Measurements from ENCODE around the gene DYRK1A. TPM values are rescaled to one million over a fixed set of nuclear protein-coding genes. Genes with fewer than 3 reads are reported as not detected.
A peak's percentile ranks its signal among the peaks of the same experiment; 100 is the strongest.

The DYRK1A gene
- total RNA-seq, 3 donors from 2014 or later = 53.8 to 60.1 (median 56.1) TPM

GRCh38 chr21:37451446-37451845, 84.9 kb downstream of the DYRK1A start:
- Mint-ChIP-seq H3K27me3 (ENCODE audit: low read depth) (no peaks in the 10 kb centered on the region), H3K4me3 (no peak overlapping the region), H3K36me3 (ENCODE audit: insufficient read depth) (peaks cover 24% of the 10 kb centered on the region), H3K9me3 (no peaks in the 10 kb centered on the region), H3K4me1 (ENCODE audit: low read depth) (peaks cover 87% of the 10 kb centered on the region)
- no peak for ATAC-seq
- DNase-seq = peak; percentile 38

GRCh38 chr21:37452227-37452626, 85.7 kb downstream of the DYRK1A start:
- Mint-ChIP-seq H3K36me3 (ENCODE audit: insufficient read depth) (peaks cover 24% of the 10 kb centered on the region), H3K4me3 (no peak overlapping the region), H3K9me3 (no peaks in the 10 kb centered on the region), H3K4me1 (ENCODE audit: low read depth) (peaks cover 87% of the 10 kb centered on the region), H3K27me3 (ENCODE audit: low read depth) (no peaks in the 10 kb centered on the region)
- DNase-seq (no peak), ATAC-seq (no peak)

- Mint-ChIP-seq H3K27me3 (ENCODE audit: low read depth) (no peaks in the 10 kb centered on the region), H3K9me3 (no peaks in the 10 kb centered on the region), H3K4me1 (ENCODE audit: low read depth) (peaks cover 86% of the 10 kb centered on the region), H3K36me3 (ENCODE audit: insufficient read depth) (peaks cover 24% of the 10 kb centered on the region), H3K4me3 (no peak overlapping the region)
- DNase-seq (no peak), ATAC-seq (no peak)
Observed at GRCh38 chr21:37453350-37453749, 86.8 kb downstream of the DYRK1A start.

GRCh38 chr21:37454869-37455503, 88.4 kb downstream of the DYRK1A start:
- H3K4me3 Mint-ChIP-seq = no peak overlapping the region
- H3K27me3 Mint-ChIP-seq (ENCODE audit: low read depth) = no peaks in the 10 kb centered on the region
- DNase-seq = no peak
- ATAC-seq = no peak
- peaks cover 88% of the 10 kb centered on the region for H3K4me1 Mint-ChIP-seq (ENCODE audit: low read depth)
- peaks cover 16% of the 10 kb centered on the region for H3K36me3 Mint-ChIP-seq (ENCODE audit: insufficient read depth)
- no peaks in the 10 kb centered on the region for H3K9me3 Mint-ChIP-seq

- no peak for ATAC-seq
- Mint-ChIP-seq H3K27me3 (ENCODE audit: low read depth) (no peaks in the 10 kb centered on the region), H3K4me3 (no peak overlapping the region), H3K36me3 (ENCODE audit: insufficient read depth) (peaks cover 12% of the 10 kb centered on the region), H3K9me3 (no peaks in the 10 kb centered on the region), H3K4me1 (ENCODE audit: low read depth) (peaks cover 88% of the 10 kb centered on the region)
- no peak for DNase-seq
Observed at GRCh38 chr21:37455504-37455911, 88.9 kb downstream of the DYRK1A start.

- H3K4me1 Mint-ChIP-seq (ENCODE audit: low read depth) = peaks cover 88% of the 10 kb centered on the region
- peaks cover 9% of the 10 kb centered on the region for H3K36me3 Mint-ChIP-seq (ENCODE audit: insufficient read depth)
- H3K9me3 Mint-ChIP-seq = no peaks in the 10 kb centered on the region
- DNase-seq = no peak
- H3K27me3 Mint-ChIP-seq (ENCODE audit: low read depth) = no peaks in the 10 kb centered on the region
- H3K4me3 Mint-ChIP-seq = peak overlapping the region; percentile 9
- no peak for ATAC-seq
Observed at GRCh38 chr21:37458669-37459276, 92.2 kb downstream of the DYRK1A start.

GRCh38 chr21:37459575-37459974, 93.0 kb downstream of the DYRK1A start:
- no peak overlapping the region for H3K4me3 Mint-ChIP-seq
- peaks cover 87% of the 10 kb centered on the region for H3K4me1 Mint-ChIP-seq (ENCODE audit: low read depth)
- H3K9me3 Mint-ChIP-seq = no peaks in the 10 kb centered on the region
- no peaks in the 10 kb centered on the region for H3K27me3 Mint-ChIP-seq (ENCODE audit: low read depth)
- ATAC-seq (no peak), DNase-seq (no peak)
- H3K36me3 Mint-ChIP-seq (ENCODE audit: insufficient read depth) = peaks cover 9% of the 10 kb centered on the region

GRCh38 chr21:37460196-37460595, 93.6 kb downstream of the DYRK1A start:
- DNase-seq = no peak
- H3K4me3 Mint-ChIP-seq = no peak overlapping the region
- no peaks in the 10 kb centered on the region for H3K9me3 Mint-ChIP-seq
- no peak for ATAC-seq
- H3K4me1 Mint-ChIP-seq (ENCODE audit: low read depth) = peaks cover 86% of the 10 kb centered on the region
- peaks cover 5% of the 10 kb centered on the region for H3K36me3 Mint-ChIP-seq (ENCODE audit: insufficient read depth)
- no peaks in the 10 kb centered on the region for H3K27me3 Mint-ChIP-seq (ENCODE audit: low read depth)

- peaks cover 81% of the 10 kb centered on the region for H3K4me1 Mint-ChIP-seq (ENCODE audit: low read depth)
- no peak for DNase-seq
Observed at GRCh38 chr21:37461479-37461878, 94.9 kb downstream of the DYRK1A start.

GRCh38 chr21:37462087-37462861, 95.7 kb downstream of the DYRK1A start:
- Mint-ChIP-seq H3K9me3 (no peaks in the 10 kb centered on the region), H3K4me3 (peak overlapping the region; percentile 3), H3K36me3 (ENCODE audit: insufficient read depth) (peaks cover 8% of the 10 kb centered on the region), H3K27me3 (ENCODE audit: low read depth) (no peaks in the 10 kb centered on the region), H3K4me1 (ENCODE audit: low read depth) (peaks cover 77% of the 10 kb centered on the region)
- no peak for ATAC-seq
- DNase-seq = no peak

More at GRCh38 chr21:37461479-37461878, 94.9 kb downstream of the DYRK1A start:
- Mint-ChIP-seq H3K4me3 (peak overlapping the region; percentile 58), H3K27me3 (ENCODE audit: low read depth) (no peaks in the 10 kb centered on the region), H3K36me3 (ENCODE audit: insufficient read depth) (peaks cover 6% of the 10 kb centered on the region), H3K9me3 (no peaks in the 10 kb centered on the region)
- peak; percentile 33 to 55 for ATAC-seq

- DNase-seq = no peak
- H3K4me1 Mint-ChIP-seq (ENCODE audit: low read depth) = peaks cover 74% of the 10 kb centered on the region
- peak; percentile 35 to 65 for ATAC-seq
- H3K9me3 Mint-ChIP-seq = no peaks in the 10 kb centered on the region
- no peaks in the 10 kb centered on the region for H3K27me3 Mint-ChIP-seq (ENCODE audit: low read depth)
- peaks cover 8% of the 10 kb centered on the region for H3K36me3 Mint-ChIP-seq (ENCODE audit: insufficient read depth)
- no peak overlapping the region for H3K4me3 Mint-ChIP-seq
Observed at GRCh38 chr21:37463083-37463801, 96.7 kb downstream of the DYRK1A start.

GRCh38 chr21:37467082-37467481, 100.5 kb downstream of the DYRK1A start:
- Mint-ChIP-seq H3K9me3 (no peaks in the 10 kb centered on the region), H3K4me3 (no peak overlapping the region), H3K4me1 (ENCODE audit: low read depth) (peaks cover 77% of the 10 kb centered on the region), H3K36me3 (ENCODE audit: insufficient read depth) (peaks cover 9% of the 10 kb centered on the region), H3K27me3 (ENCODE audit: low read depth) (no peaks in the 10 kb centered on the region)
- ATAC-seq (no peak), DNase-seq (no peak)

- H3K9me3 Mint-ChIP-seq = no peaks in the 10 kb centered on the region
- peaks cover 70% of the 10 kb centered on the region for H3K4me1 Mint-ChIP-seq (ENCODE audit: low read depth)
- H3K4me3 Mint-ChIP-seq = no peak overlapping the region
- H3K36me3 Mint-ChIP-seq (ENCODE audit: insufficient read depth) = peaks cover 16% of the 10 kb centered on the region
- no peaks in the 10 kb centered on the region for H3K27me3 Mint-ChIP-seq (ENCODE audit: low read depth)
- ATAC-seq (no peak), DNase-seq (no peak)
Observed at GRCh38 chr21:37468909-37469308, 102.3 kb downstream of the DYRK1A start.

GRCh38 chr21:37469441-37469840, 102.9 kb downstream of the DYRK1A start:
- H3K4me1 Mint-ChIP-seq (ENCODE audit: low read depth) = peaks cover 68% of the 10 kb centered on the region
- no peaks in the 10 kb centered on the region for H3K27me3 Mint-ChIP-seq (ENCODE audit: low read depth)
- DNase-seq = no peak
- H3K4me3 Mint-ChIP-seq = no peak overlapping the region
- peaks cover 17% of the 10 kb centered on the region for H3K36me3 Mint-ChIP-seq (ENCODE audit: insufficient read depth)
- H3K9me3 Mint-ChIP-seq = no peaks in the 10 kb centered on the region
- no peak for ATAC-seq

All from activated T-cell treated with anti-CD3 and anti-CD28 coated beads, Interleukin-2, amount 50 U/mL, for 4 hours (primary cell).